ENCODE measurements around the gene EGFR.
A peak's percentile ranks its signal among the peaks of the same experiment; 100 is the strongest.

Gene EGFR

GRCh38 chr7:55191161-55191925 lies 172.5 kb downstream of the EGFR start:
- H3K4me3 ChIP-seq (ENCODE audit: low read depth, low read length) = no peak overlapping the region; the same call in 1 of the 2 replicates
- peaks cover 74% of the 10 kb centered on the region for H3K4me1 ChIP-seq
- H3K9me3 ChIP-seq = no peaks in the 10 kb centered on the region
- peaks cover 43% of the 10 kb centered on the region for H3K36me3 ChIP-seq
- no peaks in the 10 kb centered on the region for H3K27me3 ChIP-seq
- no peak for DNase-seq
- TF ChIP-seq CTCF (IDR thresholded peaks at IDR 0.05; ENCODE audit: low read depth, low read length) = no peak

DNA sequence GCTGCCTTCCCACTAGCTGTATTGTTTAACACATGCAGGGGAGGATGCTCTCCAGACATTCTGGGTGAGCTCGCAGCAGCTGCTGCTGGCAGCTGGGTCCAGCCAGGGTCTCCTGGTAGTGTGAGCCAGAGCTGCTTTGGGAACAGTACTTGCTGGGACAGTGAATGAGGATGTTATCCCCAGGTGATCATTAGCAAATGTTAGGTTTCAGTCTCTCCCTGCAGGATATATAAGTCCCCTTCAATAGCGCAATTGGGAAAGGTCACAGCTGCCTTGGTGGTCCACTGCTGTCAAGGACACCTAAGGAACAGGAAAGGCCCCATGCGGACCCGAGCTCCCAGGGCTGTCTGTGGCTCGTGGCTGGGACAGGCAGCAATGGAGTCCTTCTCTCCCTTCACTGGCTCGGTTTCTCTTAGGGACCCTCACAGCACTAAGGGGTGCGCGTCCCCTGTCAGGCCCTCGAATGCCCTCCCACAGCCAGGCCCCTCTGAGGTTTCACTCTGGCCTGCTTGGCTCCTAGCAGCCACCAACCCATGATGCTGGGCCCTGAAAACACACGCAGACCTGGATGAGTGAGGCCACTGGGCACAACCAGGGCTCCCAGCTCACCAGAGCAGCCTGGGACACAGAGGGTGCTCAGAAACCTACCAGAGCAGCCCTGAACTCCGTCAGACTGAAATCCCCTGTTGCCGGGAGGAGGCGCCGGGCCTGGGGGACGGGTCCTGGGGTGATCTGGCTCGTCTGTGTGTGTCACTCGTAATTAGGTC lies 173.3 kb downstream of the EGFR start:
- peaks cover 37% of the 10 kb centered on the region for H3K36me3 ChIP-seq
- H3K9me3 ChIP-seq = no peaks in the 10 kb centered on the region
- H3K4me3 ChIP-seq (ENCODE audit: low read depth, low read length) = no peak overlapping the region; the same call in 1 of the 2 replicates
- H3K27me3 ChIP-seq = no peaks in the 10 kb centered on the region
- DNase-seq = peak; percentile 93
- H3K4me1 ChIP-seq = peaks cover 69% of the 10 kb centered on the region
- peak; percentile 40 for TF ChIP-seq CTCF (IDR thresholded peaks at IDR 0.05; ENCODE audit: low read depth, low read length)

DNA sequence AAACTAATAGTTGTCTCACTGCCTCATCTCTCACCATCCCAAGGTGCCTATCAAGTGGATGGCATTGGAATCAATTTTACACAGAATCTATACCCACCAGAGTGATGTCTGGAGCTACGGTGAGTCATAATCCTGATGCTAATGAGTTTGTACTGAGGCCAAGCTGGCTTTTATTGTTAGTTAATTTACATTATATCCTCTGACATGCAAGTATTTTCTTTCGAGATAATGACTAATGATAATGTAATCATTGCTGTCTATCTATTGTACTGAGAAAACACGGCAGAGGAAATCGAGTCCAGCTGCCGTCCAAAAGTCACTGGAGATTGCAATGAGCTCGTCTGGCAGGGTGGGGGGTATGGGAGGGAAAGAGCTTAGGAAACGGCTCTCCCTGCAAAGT lies 173.9 kb downstream of the EGFR start:
- H3K9me3 ChIP-seq = no peaks in the 10 kb centered on the region
- H3K27me3 ChIP-seq = no peaks in the 10 kb centered on the region
- peak overlapping the region; percentile 19; the same call in 1 of the 2 replicates for H3K4me3 ChIP-seq (ENCODE audit: low read depth, low read length)
- TF ChIP-seq CTCF (IDR thresholded peaks at IDR 0.05; ENCODE audit: low read depth, low read length) = no peak
- DNase-seq = peak; percentile 81
- peaks cover 39% of the 10 kb centered on the region for H3K36me3 ChIP-seq
- peaks cover 65% of the 10 kb centered on the region for H3K4me1 ChIP-seq

DNA sequence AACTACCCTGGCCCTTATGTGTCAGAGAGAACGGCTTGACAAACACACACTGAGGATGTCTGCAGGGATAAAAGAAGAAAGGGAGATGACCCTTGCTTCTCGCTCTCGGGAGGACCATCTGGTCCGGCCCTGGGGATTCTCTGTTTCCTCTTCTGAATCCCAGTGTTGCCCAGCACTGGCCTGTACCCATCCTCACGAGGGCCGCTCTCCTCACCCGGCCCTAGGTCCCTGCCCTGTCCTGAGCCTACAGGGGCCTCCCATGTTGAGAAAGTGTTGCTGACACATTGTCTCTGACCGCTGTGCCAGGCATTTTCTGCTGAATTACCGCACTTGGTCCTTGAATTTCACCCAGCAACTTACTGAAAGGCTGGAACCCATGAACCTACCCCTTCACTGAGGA lies 174.4 kb downstream of the EGFR start:
- H3K9me3 ChIP-seq = no peaks in the 10 kb centered on the region
- H3K36me3 ChIP-seq = peaks cover 42% of the 10 kb centered on the region
- H3K27me3 ChIP-seq = no peaks in the 10 kb centered on the region
- TF ChIP-seq CTCF (IDR thresholded peaks at IDR 0.05; ENCODE audit: low read depth, low read length) = no peak
- H3K4me1 ChIP-seq = peaks cover 59% of the 10 kb centered on the region
- peak; percentile 60 for DNase-seq
- peak overlapping the region; percentile 19; the same call in 1 of the 2 replicates for H3K4me3 ChIP-seq (ENCODE audit: low read depth, low read length)

- Histone ChIP-seq H3K9me3 (no peaks in the 10 kb centered on the region), H3K27me3 (no peaks in the 10 kb centered on the region), H3K4me1 (peaks cover 47% of the 10 kb centered on the region), H3K4me3 (ENCODE audit: low read depth, low read length) (no peak overlapping the region), H3K36me3 (peaks cover 50% of the 10 kb centered on the region)
- no peak for DNase-seq
- no peak for TF ChIP-seq CTCF (IDR thresholded peaks at IDR 0.05; ENCODE audit: low read depth, low read length)
Measured at GRCh38 chr7:55194522-55194921, 175.7 kb downstream of the EGFR start.
